Fibroblast of lung (primary cell): ENCODE data around the gene KCNQ1OT1.

Experiments
- EZH2 ChIP-seq: IDR thresholded peaks from 2 replicates; pipeline ENCODE4 v1.5.1; 2012; ENCODE audit warnings: low read length, control low read depth, mild to moderate bottlenecking; ENCODE audit errors: missing control alignments
- TF ChIP-seq, protein P1 (sequence below), 2 donors: IDR thresholded peaks in 1 of 2; conservative IDR thresholded peaks in 1 of 2; 1 replicate in 1 of 2; 2 replicates in 1 of 2; pipeline ENCODE4 v1.5.1; 2011 to 2012; ENCODE audit warnings: low read length in 2 of 2, control low read depth in 1 of 2, inconsistent platforms in 1 of 2, low read depth in 1 of 2, mild to moderate bottlenecking in 1 of 2

DNA sequence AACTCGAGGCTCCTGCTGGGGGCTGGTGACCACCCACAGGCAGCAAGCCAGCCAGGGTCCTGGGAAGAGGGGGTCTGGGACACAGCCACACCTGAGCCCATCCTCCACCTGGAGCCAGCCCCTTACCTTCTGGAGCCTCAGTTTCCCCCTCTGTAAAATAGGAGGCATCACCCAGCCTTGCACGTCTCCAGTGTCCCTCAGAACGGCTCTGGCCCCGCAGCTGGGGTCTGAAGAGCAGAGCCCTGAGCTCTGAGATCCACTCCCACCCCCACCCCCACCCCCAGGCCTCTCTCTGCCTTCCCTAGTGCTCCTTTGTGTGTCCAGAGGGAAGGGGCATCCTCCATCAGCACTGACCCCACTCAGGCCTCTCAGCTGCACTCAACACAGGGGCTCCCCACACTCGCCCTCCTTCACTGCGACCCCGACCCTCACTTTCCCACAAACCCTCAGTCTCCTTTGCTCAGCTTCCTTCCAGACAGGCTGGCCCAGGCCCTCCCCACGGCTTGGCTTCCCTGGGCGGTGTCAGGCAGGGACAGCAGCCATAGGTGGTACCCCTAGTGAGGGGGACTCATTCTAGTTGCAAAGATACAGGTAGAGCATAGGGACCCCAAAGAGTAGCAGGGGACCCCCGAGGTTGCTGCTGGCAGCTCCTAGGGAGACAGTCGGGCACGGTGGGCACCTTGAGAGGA lies 33.3 kb upstream of the KCNQ1OT1 start:
- TF ChIP-seq, protein P1, sequence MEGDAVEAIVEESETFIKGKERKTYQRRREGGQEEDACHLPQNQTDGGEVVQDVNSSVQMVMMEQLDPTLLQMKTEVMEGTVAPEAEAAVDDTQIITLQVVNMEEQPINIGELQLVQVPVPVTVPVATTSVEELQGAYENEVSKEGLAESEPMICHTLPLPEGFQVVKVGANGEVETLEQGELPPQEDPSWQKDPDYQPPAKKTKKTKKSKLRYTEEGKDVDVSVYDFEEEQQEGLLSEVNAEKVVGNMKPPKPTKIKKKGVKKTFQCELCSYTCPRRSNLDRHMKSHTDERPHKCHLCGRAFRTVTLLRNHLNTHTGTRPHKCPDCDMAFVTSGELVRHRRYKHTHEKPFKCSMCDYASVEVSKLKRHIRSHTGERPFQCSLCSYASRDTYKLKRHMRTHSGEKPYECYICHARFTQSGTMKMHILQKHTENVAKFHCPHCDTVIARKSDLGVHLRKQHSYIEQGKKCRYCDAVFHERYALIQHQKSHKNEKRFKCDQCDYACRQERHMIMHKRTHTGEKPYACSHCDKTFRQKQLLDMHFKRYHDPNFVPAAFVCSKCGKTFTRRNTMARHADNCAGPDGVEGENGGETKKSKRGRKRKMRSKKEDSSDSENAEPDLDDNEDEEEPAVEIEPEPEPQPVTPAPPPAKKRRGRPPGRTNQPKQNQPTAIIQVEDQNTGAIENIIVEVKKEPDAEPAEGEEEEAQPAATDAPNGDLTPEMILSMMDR (conservative IDR thresholded peaks at IDR 0.05 in 1 of 2, IDR thresholded peaks at IDR 0.05 in 1 of 2; ENCODE audit: low read depth in 1 of 2, low read length in 2 of 2), result no peak
- no peak for TF ChIP-seq EZH2
